SK-N-SH (cell line): ENCODE measurements around the gene DQX1. TPM values are rescaled to one million over a fixed set of nuclear protein-coding genes. Genes with fewer than 3 reads are reported as not detected.

Experiments
- CTCF ChIA-PET: fragments of 300-600, 350-600 bp; formaldehyde crosslinking; extraction: SDS; loops from one replicate; lab custom pipeline; 2021; lab: Yijun Ruan, JAX
- POLR2A ChIA-PET: fragments of 350-600 bp; sonication (Branson Sonifier 250); formaldehyde crosslinking; extraction: SDS; loops from one replicate; lab custom pipeline; 2020; ENCODE audit warnings: antibody characterized with exemption, inconsistent platforms; lab: Yijun Ruan, JAX
- DNase-seq: peaks from one replicate; pipeline ENCODE4 v3.0.0; 2012
- H2AFZ ChIP-seq: fragments of 200-600 bp; sonication (generic); 2 replicates; pipeline ENCODE4 v1.8.1; 2016; ENCODE audit warnings: antibody characterized with exemption, mild to moderate bottlenecking, low read depth
- H3F3A ChIP-seq: fragments of 200-600 bp; sonication (generic); replicated peaks from 2 replicates; pipeline ENCODE3; 2016; ENCODE audit warnings: antibody characterized with exemption, mild to moderate bottlenecking; ENCODE audit not compliant: insufficient read depth
- H3K27ac ChIP-seq, 2 experiments: fragments of 200-500 bp in 1 of 2; fragments of 200-600 bp in 1 of 2; sonication (Bioruptor generic) in 1 of 2; sonication (generic), shearing (Covaris generic) in 1 of 2; 2 replicates each; pipeline versions ENCODE4 v1.5.1 to v1.6.1; 2014 to 2016; ENCODE audit warnings: low read depth in 2 of 2, inconsistent platforms in 1 of 2, low read length in 1 of 2, mild to moderate bottlenecking in 1 of 2, mixed read lengths in 1 of 2
- H3K27me3 ChIP-seq: fragments of 200-600 bp; sonication (generic), shearing (Covaris generic); 2 replicates; pipeline ENCODE4 v1.6.1; 2016; ENCODE audit warnings: mixed run types; ENCODE audit not compliant: insufficient read depth
- H3K36me3 ChIP-seq, 2 experiments: fragments of 200-500 bp in 1 of 2; fragments of 200-600 bp in 1 of 2; sonication (Bioruptor generic) in 1 of 2; sonication (generic) in 1 of 2; replicated peaks in 1 of 2; 2 replicates each; pipeline versions ENCODE3 to v1.5.1; 2014 to 2016; ENCODE audit warnings: low read length in 1 of 2, mild to moderate bottlenecking in 1 of 2; ENCODE audit not compliant: insufficient read depth in 2 of 2, control insufficient read depth in 1 of 2
- H3K4me1 ChIP-seq, 2 experiments: fragments of 200-500 bp in 1 of 2; fragments of 200-600 bp in 1 of 2; sonication (Bioruptor generic) in 1 of 2; sonication (generic), shearing (Covaris generic) in 1 of 2; 2 replicates each; pipeline versions ENCODE4 v1.5.1 to v1.6.1; 2014 to 2016; ENCODE audit warnings: low read depth in 1 of 2, low read length in 1 of 2, mixed run types in 1 of 2; ENCODE audit not compliant: insufficient read depth in 2 of 2, control insufficient read depth in 1 of 2
- H3K4me2 ChIP-seq: fragments of 200-600 bp; sonication (generic), shearing (Covaris generic); 2 replicates; pipeline ENCODE4 v1.6.1; 2017; ENCODE audit warnings: mixed run types
- H3K4me3 ChIP-seq, 2 experiments: fragments of 200-500 bp in 1 of 2; fragments of 200-600 bp in 1 of 2; sonication (Bioruptor generic) in 1 of 2; sonication (generic), shearing (Covaris generic) in 1 of 2; 2 replicates each; pipeline versions ENCODE4 v1.5.1 to v1.8.1; 2014 to 2016; ENCODE audit warnings: low read depth in 2 of 2, inconsistent platforms in 1 of 2, low read length in 1 of 2, mild to moderate bottlenecking in 1 of 2, mixed read lengths in 1 of 2, moderate library complexity in 1 of 2
- H3K79me2 ChIP-seq: fragments of 200-600 bp; sonication (generic); 2 replicates; pipeline ENCODE4 v1.8.1; 2017; ENCODE audit warnings: mild to moderate bottlenecking; ENCODE audit not compliant: insufficient read depth
- H3K9ac ChIP-seq: fragments of 200-600 bp; sonication (generic); 2 replicates; pipeline ENCODE4 v1.6.1; 2017; ENCODE audit warnings: mixed run types
- H3K9me2 ChIP-seq: fragments of 200-600 bp; sonication (generic); 2 replicates; pipeline ENCODE4 v1.6.1; 2017; ENCODE audit warnings: mixed run types
- H3K9me3 ChIP-seq: fragments of 200-600 bp; sonication (generic); 2 replicates; pipeline ENCODE4 v1.6.1; 2017; ENCODE audit warnings: mixed run types, mild to moderate bottlenecking, moderate library complexity
- H4K20me1 ChIP-seq: fragments of 200-600 bp; sonication (generic); 2 replicates; pipeline ENCODE4 v1.6.1; 2017; ENCODE audit warnings: mild to moderate bottlenecking, mixed run types; ENCODE audit not compliant: insufficient read depth
- EZH2phosphoT487 ChIP-seq: fragments of 200-600 bp; sonication (generic); IDR thresholded peaks from 2 replicates; pipeline ENCODE4 v1.6.1; 2017; ENCODE audit warnings: low read depth, mixed run types, mild to moderate bottlenecking, antibody characterized with exemption, moderate library complexity, borderline replicate concordance
- FOXM1 ChIP-seq: IDR thresholded peaks from 2 replicates; pipeline ENCODE4 v1.4.0; 2012; ENCODE audit warnings: low read depth, mild to moderate bottlenecking
- MXI1 ChIP-seq: IDR thresholded peaks from 2 replicates; pipeline ENCODE4 v1.6.1; 2012; ENCODE audit warnings: mild to moderate bottlenecking, low read depth, low read length, improper control_type of control experiment
- NRF1 ChIP-seq: IDR thresholded peaks from 2 replicates; pipeline ENCODE4 v1.6.1; 2012; ENCODE audit warnings: low read depth, mild to moderate bottlenecking, low read length
- WGBS: methylation state at CpG from one replicate; pipeline ENCODE4 v1.1.6; 2017; ENCODE audit warnings: low lambda C conversion rate; 5-methylcytosine and 5-hydroxymethylcytosine counted together
- polyA plus RNA-seq, 3 experiments: library from polyadenylated mRNA; depleted of rRNA; stranded (reverse); fragments of >200 nt; gene quantifications; 2 replicates each; pipeline ENCODE4 v1.2.3, GENCODE V29; 2012
- TF ChIP-seq, protein P1 (sequence below): fragments of 150-350 bp; IDR thresholded peaks from 2 replicates; pipeline ENCODE4 v1.6.1; 2016; ENCODE audit warnings: mild to moderate bottlenecking, low read depth, low read length

The DQX1 gene
- polyA plus RNA-seq, 1 of the 3 experiments (the other 2 are of a cell fraction), result 1.6 TPM

DNA sequence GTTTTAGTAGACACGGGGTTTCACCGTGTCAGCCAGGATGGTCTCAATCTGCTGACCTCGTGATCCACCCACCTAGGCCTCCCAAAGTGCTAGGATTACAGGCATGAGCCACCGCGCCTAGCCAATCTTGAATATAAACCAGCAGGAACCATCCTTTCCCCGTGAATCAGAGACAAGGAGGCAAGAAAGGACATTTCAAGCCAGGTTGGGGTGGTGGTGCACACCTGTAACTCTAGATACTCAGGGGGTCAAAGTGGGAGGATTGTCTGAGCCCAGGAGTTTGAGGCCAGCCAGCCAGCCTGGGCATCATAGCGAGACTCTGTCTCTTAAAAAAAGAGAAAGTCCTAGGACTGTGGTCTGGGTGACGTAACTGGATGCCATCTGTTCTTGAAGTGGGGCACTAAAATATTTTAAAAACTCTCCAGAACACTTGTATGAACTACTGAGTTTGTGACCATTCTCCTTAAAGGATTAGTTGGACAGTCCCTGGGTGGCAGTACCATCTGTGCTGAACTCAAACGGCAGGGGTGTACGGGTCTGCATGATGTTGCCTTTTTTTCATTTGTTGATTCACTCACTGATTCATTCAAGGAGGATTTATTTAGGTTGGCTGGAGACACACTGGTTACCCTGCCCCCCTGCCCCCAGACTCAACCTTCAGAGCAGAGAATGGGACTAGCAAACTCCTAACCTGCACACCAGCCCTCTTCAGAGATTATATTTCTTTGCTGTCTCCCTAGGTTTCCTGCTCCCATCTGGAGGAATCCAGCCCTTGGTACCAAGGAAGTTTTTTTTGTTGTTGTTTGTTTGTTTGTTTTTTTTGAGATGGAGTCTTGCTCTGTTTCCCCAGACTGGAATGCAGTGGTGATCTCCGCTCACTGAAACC, 14.7 kb downstream of the DQX1 start:
- Histone ChIP-seq H4K20me1 (no peaks in the 10 kb centered on the region), H3K36me3 (peaks cover 0 to 3% of the 10 kb centered on the region in 2 experiments), H3K27me3 (no peaks in the 10 kb centered on the region), H3K4me1 (peaks cover 17 to 30% of the 10 kb centered on the region in 2 experiments; a peak in 3 of 4 replicates), H3K9ac (no peak overlapping the region), H2AFZ (no peak overlapping the region), H3K9me3 (no peaks in the 10 kb centered on the region), H3K27ac (peak overlapping the region in 1 of 2 experiments; percentile 3; a peak in 1 of 4 replicates), H3K4me2 (no peak overlapping the region), H3K79me2 (peaks cover 32% of the 10 kb centered on the region; the same call in 1 of the 2 replicates), H3K9me2 (no peaks in the 10 kb centered on the region), H3K4me3 (no peak overlapping the region), H3F3A (peaks cover 25% of the 10 kb centered on the region)
- no peak for DNase-seq
- WGBS, result 67% methylated on average over 11 of the region's 11 CpGs
- POLR2A ChIA-PET, result interaction anchor here (0.7 to 1.7 kb wide), 4 partner anchors 11 to 230 kb away, joined by 5 to 9 read pairs (median 6); partner anchors contain the start of gene LBX2
- CTCF ChIA-PET, result interaction anchor here (0.9 to 5.6 kb wide), 4 partner anchors 15 to 76 kb away, joined by 3 to 80 read pairs (median 22); partner anchors contain the start of genes AUP1, CCDC142, DQX1 and HTRA2
- TF ChIP-seq FOXM1, result no peak
- TF ChIP-seq, protein P1, sequence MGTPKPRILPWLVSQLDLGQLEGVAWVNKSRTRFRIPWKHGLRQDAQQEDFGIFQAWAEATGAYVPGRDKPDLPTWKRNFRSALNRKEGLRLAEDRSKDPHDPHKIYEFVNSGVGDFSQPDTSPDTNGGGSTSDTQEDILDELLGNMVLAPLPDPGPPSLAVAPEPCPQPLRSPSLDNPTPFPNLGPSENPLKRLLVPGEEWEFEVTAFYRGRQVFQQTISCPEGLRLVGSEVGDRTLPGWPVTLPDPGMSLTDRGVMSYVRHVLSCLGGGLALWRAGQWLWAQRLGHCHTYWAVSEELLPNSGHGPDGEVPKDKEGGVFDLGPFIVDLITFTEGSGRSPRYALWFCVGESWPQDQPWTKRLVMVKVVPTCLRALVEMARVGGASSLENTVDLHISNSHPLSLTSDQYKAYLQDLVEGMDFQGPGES, result no peak

DNA sequence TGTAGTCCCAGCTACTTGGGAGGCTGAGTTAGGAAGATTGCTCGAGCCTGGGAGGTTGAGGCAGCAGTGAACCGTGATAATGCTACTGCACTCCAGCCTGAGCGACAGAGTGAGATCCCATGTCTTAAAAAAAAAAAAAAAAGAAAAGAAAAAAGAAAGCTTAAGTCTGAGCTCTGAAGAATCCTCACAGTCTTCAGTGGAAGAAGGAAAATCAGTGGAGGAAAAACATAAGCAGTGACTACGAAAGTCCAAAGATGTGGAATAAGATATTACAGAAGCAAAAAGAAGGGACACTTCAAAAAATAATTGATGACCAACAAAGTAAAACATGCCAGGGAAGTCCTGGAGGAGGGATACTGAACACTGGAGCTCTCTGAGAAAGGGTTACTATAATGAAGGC, 15.8 kb downstream of the DQX1 start:
- no peak overlapping the region for H2AFZ ChIP-seq
- no peak for DNase-seq
- peaks cover 31% of the 10 kb centered on the region for H3F3A ChIP-seq
- POLR2A ChIA-PET, result interaction anchor here (0.6 to 1.7 kb wide), 4 partner anchors 10 to 949 kb away, joined by 3 to 9 read pairs (median 5); partner anchors contain the start of gene LBX2
- H4K20me1 ChIP-seq, result no peaks in the 10 kb centered on the region
- no peak overlapping the region for H3K9ac ChIP-seq
- CTCF ChIA-PET, result interaction anchor here (0.9 to 7.5 kb wide), 4 partner anchors 16 to 78 kb away, joined by 3 to 80 read pairs (median 45); partner anchors contain the start of genes AUP1, CCDC142, DQX1 and HTRA2
- 88% methylated on average over 4 of the region's 4 CpGs for WGBS
- H3K36me3 ChIP-seq, result peaks cover 7 to 11% of the 10 kb centered on the region in 2 experiments
- H3K4me1 ChIP-seq, result peaks cover 24 to 33% of the 10 kb centered on the region in 2 experiments; a peak in 3 of 4 replicates
- no peak for TF ChIP-seq EZH2phosphoT487
- TF ChIP-seq FOXM1, result no peak
- TF ChIP-seq MXI1, result no peak
- TF ChIP-seq NRF1, result no peak
- H3K9me3 ChIP-seq, result no peaks in the 10 kb centered on the region
- no peaks in the 10 kb centered on the region for H3K9me2 ChIP-seq
- peak overlapping the region in 1 of 2 experiments; percentile 1; a peak in 1 of 4 replicates for H3K27ac ChIP-seq
- no peaks in the 10 kb centered on the region for H3K27me3 ChIP-seq
- peaks cover 38% of the 10 kb centered on the region; the same call in 1 of the 2 replicates for H3K79me2 ChIP-seq
- H3K4me2 ChIP-seq, result no peak overlapping the region
- H3K4me3 ChIP-seq, result no peak overlapping the region
